Prostate gland (tissue), 2 donors: Measurements from ENCODE around the gene PRX.
"Not testable (repeated sequence)": the region's sequence is repeated elsewhere in the genome, so short reads cannot be mapped to it uniquely, and the experiment has no call there.

Source experiments
- POLR2A ChIP-seq: fragments of 450-650 bp; IDR thresholded peaks from one replicate; pipeline ENCODE4 v1.6.1; 2016; ENCODE audit warnings: antibody characterized with exemption, mild to moderate bottlenecking
- POLR2AphosphoS5 ChIP-seq: sonication (generic); formaldehyde crosslinking; IDR thresholded peaks from one replicate; pipeline ENCODE4 v1.6.1; 2017; ENCODE audit warnings: antibody characterized with exemption
- TF ChIP-seq, protein P1 (sequence below), 4 experiments: fragments of 200-600 bp in 2 of 4; fragments of 450-650 bp in 2 of 4; sonication (generic) in 2 of 4; IDR thresholded peaks; 1 replicate in 3 of 4; 2 replicates in 1 of 4; pipeline ENCODE4 v1.5.1; 2016 to 2019; ENCODE audit warnings: antibody characterized with exemption in 4 of 4, mild to moderate bottlenecking in 2 of 4, moderate library complexity in 2 of 4

DNA sequence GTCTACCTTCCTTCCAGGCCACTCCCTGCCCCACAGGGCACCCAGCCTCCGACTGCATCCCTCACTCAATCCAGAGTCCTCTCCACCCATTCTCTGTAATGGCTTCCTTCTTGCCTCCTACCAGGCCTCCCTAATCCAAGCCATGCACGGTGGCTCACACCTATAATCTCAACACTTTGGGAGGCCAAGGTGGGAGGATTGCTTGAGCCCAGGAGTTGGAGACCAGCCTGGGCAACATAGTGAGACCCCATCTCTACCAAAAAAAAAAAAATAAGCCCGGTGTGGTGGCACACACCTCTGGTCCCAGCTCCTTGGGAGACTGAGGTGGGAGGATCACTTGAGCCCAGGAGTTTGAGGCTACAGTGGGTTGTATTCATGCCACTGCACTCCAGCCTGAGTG, 42.9 kb downstream of the PRX start:
- TF ChIP-seq, protein P1, sequence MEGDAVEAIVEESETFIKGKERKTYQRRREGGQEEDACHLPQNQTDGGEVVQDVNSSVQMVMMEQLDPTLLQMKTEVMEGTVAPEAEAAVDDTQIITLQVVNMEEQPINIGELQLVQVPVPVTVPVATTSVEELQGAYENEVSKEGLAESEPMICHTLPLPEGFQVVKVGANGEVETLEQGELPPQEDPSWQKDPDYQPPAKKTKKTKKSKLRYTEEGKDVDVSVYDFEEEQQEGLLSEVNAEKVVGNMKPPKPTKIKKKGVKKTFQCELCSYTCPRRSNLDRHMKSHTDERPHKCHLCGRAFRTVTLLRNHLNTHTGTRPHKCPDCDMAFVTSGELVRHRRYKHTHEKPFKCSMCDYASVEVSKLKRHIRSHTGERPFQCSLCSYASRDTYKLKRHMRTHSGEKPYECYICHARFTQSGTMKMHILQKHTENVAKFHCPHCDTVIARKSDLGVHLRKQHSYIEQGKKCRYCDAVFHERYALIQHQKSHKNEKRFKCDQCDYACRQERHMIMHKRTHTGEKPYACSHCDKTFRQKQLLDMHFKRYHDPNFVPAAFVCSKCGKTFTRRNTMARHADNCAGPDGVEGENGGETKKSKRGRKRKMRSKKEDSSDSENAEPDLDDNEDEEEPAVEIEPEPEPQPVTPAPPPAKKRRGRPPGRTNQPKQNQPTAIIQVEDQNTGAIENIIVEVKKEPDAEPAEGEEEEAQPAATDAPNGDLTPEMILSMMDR (IDR thresholded peaks at IDR 0.05) = not testable (repeated sequence)
- not testable (repeated sequence) for TF ChIP-seq POLR2A, POLR2AphosphoS5
